Activated T-cell treated with anti-CD3 and anti-CD28 coated beads, Interleukin-2, amount 50 U/mL, for 72 hours (primary cell): ENCODE data around the gene ATP6V1G2. TPM values are rescaled to one million over a fixed set of nuclear protein-coding genes. Genes with fewer than 3 reads are reported as not detected.

Experiments
- ATAC-seq, 2 donors: fragments of 150-1000 bp; cut with Tn5 transposase; replicated peaks in 1 of 2; 2 replicates each; pipeline ENCODE4 v1.10.0; 2021; ENCODE audit warnings: moderate library complexity in 2 of 2, mild to moderate bottlenecking in 1 of 2
- DNase-seq, 2 donors: peaks; one replicate each; pipeline ENCODE4 v3.0.0; 2021 to 2022; ENCODE audit warnings: mixed read lengths in 1 of 2
- H3K27ac Mint-ChIP-seq: one replicate; pipeline ENCODE4 v1.8.0; 2022; ENCODE audit warnings: mild to moderate bottlenecking, moderate library complexity, mixed read lengths
- H3K27me3 Mint-ChIP-seq: one replicate; pipeline ENCODE4 v1.8.0; 2022; ENCODE audit warnings: low read depth, mixed read lengths
- H3K36me3 Mint-ChIP-seq, 2 donors: one replicate each; pipeline ENCODE4 v1.8.0; 2022; ENCODE audit warnings: mixed read lengths in 2 of 2, mild to moderate bottlenecking in 1 of 2; ENCODE audit not compliant: insufficient read depth in 2 of 2
- H3K4me1 Mint-ChIP-seq: one replicate; pipeline ENCODE4 v1.8.0; 2022; ENCODE audit warnings: low read depth, mixed read lengths
- H3K4me3 Mint-ChIP-seq, 2 donors: one replicate each; pipeline ENCODE4 v1.8.0; 2022; ENCODE audit warnings: mild to moderate bottlenecking in 2 of 2, mixed read lengths in 2 of 2, moderate library complexity in 2 of 2
- H3K9me3 Mint-ChIP-seq, 2 donors: one replicate each; pipeline ENCODE4 v1.8.0; 2022; ENCODE audit warnings: mixed read lengths in 2 of 2
- total RNA-seq, 2 donors: library from RNA; stranded (reverse); gene quantifications; one replicate each; pipeline ENCODE4 v1.2.3, GENCODE V29; 2022

ATP6V1G2 gene
- total RNA-seq, 2 donors from 2014 or later: 4.1 to 5.6 TPM

GRCh38 chr6:31580438-31580740, 34.0 kb upstream of the ATP6V1G2 start:
- Mint-ChIP-seq H3K27me3 (no peaks in the 10 kb centered on the region), H3K27ac (peak overlapping the region; percentile 36), H3K4me3 (peak overlapping the region; percentile 91 to 100), H3K4me1 (peaks cover 93% of the 10 kb centered on the region), H3K36me3 (peaks cover 16 to 17% of the 10 kb centered on the region in 2 donors), H3K9me3 (no peaks in the 10 kb centered on the region)
- DNase-seq (no peak), ATAC-seq (no peak)

- peaks cover 92% of the 10 kb centered on the region for H3K4me1 Mint-ChIP-seq
- H3K36me3 Mint-ChIP-seq: peaks cover 16 to 17% of the 10 kb centered on the region in 2 donors
- H3K27me3 Mint-ChIP-seq: no peaks in the 10 kb centered on the region
- H3K27ac Mint-ChIP-seq: peak overlapping the region; percentile 92
- no peaks in the 10 kb centered on the region for H3K9me3 Mint-ChIP-seq
- no peak for DNase-seq
- peak overlapping the region; percentile 91 to 100 for H3K4me3 Mint-ChIP-seq
- peak in 1 of 2 donors; percentile 4 for ATAC-seq
Measured at GRCh38 chr6:31579546-31580437, 33.4 kb upstream of the ATP6V1G2 start.

GRCh38 chr6:31579119-31579505, 32.7 kb upstream of the ATP6V1G2 start:
- peaks cover 93% of the 10 kb centered on the region for H3K4me1 Mint-ChIP-seq
- no peaks in the 10 kb centered on the region for H3K9me3 Mint-ChIP-seq
- no peaks in the 10 kb centered on the region for H3K27me3 Mint-ChIP-seq
- peaks cover 16 to 17% of the 10 kb centered on the region in 2 donors for H3K36me3 Mint-ChIP-seq
- peak overlapping the region; percentile 66 to 100 for H3K4me3 Mint-ChIP-seq
- ATAC-seq (no peak), DNase-seq (no peak)
- H3K27ac Mint-ChIP-seq: peak overlapping the region; percentile 92

- H3K27me3 Mint-ChIP-seq: no peaks in the 10 kb centered on the region
- H3K4me3 Mint-ChIP-seq: peak overlapping the region; percentile 66 to 100
- peak overlapping the region; percentile 92 for H3K27ac Mint-ChIP-seq
- peaks cover 16 to 17% of the 10 kb centered on the region in 2 donors for H3K36me3 Mint-ChIP-seq
- H3K9me3 Mint-ChIP-seq: no peaks in the 10 kb centered on the region
- no peak for ATAC-seq
- peaks cover 93% of the 10 kb centered on the region for H3K4me1 Mint-ChIP-seq
- DNase-seq: no peak
Measured at GRCh38 chr6:31578184-31579118, 32.0 kb upstream of the ATP6V1G2 start.

GRCh38 chr6:31577579-31577966, 31.2 kb upstream of the ATP6V1G2 start:
- Mint-ChIP-seq H3K27ac (no peak overlapping the region), H3K27me3 (no peaks in the 10 kb centered on the region), H3K4me1 (peaks cover 94% of the 10 kb centered on the region), H3K9me3 (no peaks in the 10 kb centered on the region), H3K36me3 (peaks cover 15 to 16% of the 10 kb centered on the region in 2 donors), H3K4me3 (peak overlapping the region; percentile 92)
- ATAC-seq (no peak), DNase-seq (no peak)

- peak overlapping the region; percentile 92 for H3K4me3 Mint-ChIP-seq
- DNase-seq: peak; percentile 58 to 72
- peaks cover 13 to 16% of the 10 kb centered on the region in 2 donors for H3K36me3 Mint-ChIP-seq
- H3K27me3 Mint-ChIP-seq: no peaks in the 10 kb centered on the region
- no peaks in the 10 kb centered on the region for H3K9me3 Mint-ChIP-seq
- H3K27ac Mint-ChIP-seq: peak overlapping the region; percentile 89
- peak in 1 of 2 donors; percentile 14 for ATAC-seq
- H3K4me1 Mint-ChIP-seq: peaks cover 94% of the 10 kb centered on the region
Measured at GRCh38 chr6:31576897-31577578, 30.6 kb upstream of the ATP6V1G2 start.

GRCh38 chr6:31575952-31576685, 29.7 kb upstream of the ATP6V1G2 start:
- H3K36me3 Mint-ChIP-seq: peaks cover 9 to 10% of the 10 kb centered on the region in 2 donors
- no peak for ATAC-seq
- DNase-seq: no peak
- no peaks in the 10 kb centered on the region for H3K9me3 Mint-ChIP-seq
- H3K4me1 Mint-ChIP-seq: peaks cover 94% of the 10 kb centered on the region
- peak overlapping the region; percentile 89 for H3K27ac Mint-ChIP-seq
- H3K4me3 Mint-ChIP-seq: peak overlapping the region; percentile 92
- no peaks in the 10 kb centered on the region for H3K27me3 Mint-ChIP-seq

- peaks cover 8% of the 10 kb centered on the region in 2 donors for H3K36me3 Mint-ChIP-seq
Measured at GRCh38 chr6:31575335-31575901, 29.0 kb upstream of the ATP6V1G2 start, which contains the start of gene TNF. Gene TNF, plus strand, starts transcription at chr6:31575565. Its CDS starts 177 bp downstream, at chr6:31575742.

GRCh38 chr6:31574106-31575061, 28.0 kb upstream of the ATP6V1G2 start:
- ATAC-seq (peak in 1 of 2 donors; percentile 3), DNase-seq (peak in 1 of 2 donors; percentile 62)

More at GRCh38 chr6:31575335-31575901, 29.0 kb upstream of the ATP6V1G2 start, which contains the start of gene TNF:
- Mint-ChIP-seq H3K4me3 (peak within 1 kb of the TSS; percentile 92), H3K27ac (peak within 1 kb of the TSS; percentile 89), H3K9me3 (no peaks in the 10 kb centered on the region), H3K27me3 (no peaks in the 10 kb centered on the region), H3K4me1 (peaks cover 96% of the 10 kb centered on the region)
- ATAC-seq: peak; percentile 13 to 25
- peak; percentile 78 for DNase-seq

GRCh38 chr6:31573239-31574105, 27.1 kb upstream of the ATP6V1G2 start:
- Mint-ChIP-seq H3K4me1 (peaks cover 96% of the 10 kb centered on the region), H3K27ac (peak overlapping the region; percentile 81), H3K9me3 (no peaks in the 10 kb centered on the region), H3K27me3 (no peaks in the 10 kb centered on the region), H3K36me3 (peaks cover 8% of the 10 kb centered on the region in 2 donors), H3K4me3 (peak overlapping the region; percentile 92)
- ATAC-seq: no peak
- DNase-seq: no peak

More at GRCh38 chr6:31574106-31575061, 28.0 kb upstream of the ATP6V1G2 start:
- H3K4me3 Mint-ChIP-seq: peak overlapping the region; percentile 92
- H3K36me3 Mint-ChIP-seq: peaks cover 8% of the 10 kb centered on the region in 2 donors
- H3K4me1 Mint-ChIP-seq: peaks cover 96% of the 10 kb centered on the region
- no peaks in the 10 kb centered on the region for H3K27me3 Mint-ChIP-seq
- peak overlapping the region; percentile 81 for H3K27ac Mint-ChIP-seq
- no peaks in the 10 kb centered on the region for H3K9me3 Mint-ChIP-seq
